ENCODE data around the gene PPP2R3C. TPM values are rescaled to one million over a fixed set of nuclear protein-coding genes. Genes with fewer than 3 reads are reported as not detected.

PPP2R3C gene
- total RNA-seq, 6 donors from 2014 or later = 14.6 to 26.2 (median 21.1) TPM

DNA sequence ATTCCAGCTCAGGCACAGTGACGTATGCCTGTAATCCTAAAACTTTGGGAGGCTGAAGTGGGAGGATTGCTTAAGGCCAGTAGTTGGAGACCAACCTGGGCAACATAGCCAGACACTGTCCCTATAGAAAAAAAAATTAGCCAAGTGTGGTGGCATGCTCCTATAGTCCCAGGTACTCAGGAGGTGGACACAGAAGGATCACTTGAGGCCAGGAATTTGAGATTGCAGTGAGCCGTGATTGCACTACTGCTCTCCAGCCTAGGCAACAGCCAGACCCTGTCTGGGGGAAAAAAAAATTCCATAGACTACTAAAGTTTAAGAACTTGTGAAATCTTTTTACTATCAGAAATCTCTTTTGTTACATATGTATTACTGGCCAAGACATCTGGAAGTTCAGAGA, 69.2 kb downstream of the PPP2R3C start:
- peak overlapping the region; percentile 50 to 98 (median 58) for H3K27ac ChIP-seq
- peaks cover 19 to 49% (median 34%) of the 10 kb centered on the region in 4 donors for H3K4me1 ChIP-seq
- no peaks in the 10 kb centered on the region for H3K27me3 ChIP-seq
- ATAC-seq (ENCODE audit: low FRiP score in 2 of 2) = peak in 1 of 2 donors; percentile 31
- TF ChIP-seq EP300 (IDR thresholded peaks at IDR 0.05) (no peak), POLR2AphosphoS5 (IDR thresholded peaks at IDR 0.05) (no peak), POLR2A (IDR thresholded peaks at IDR 0.05) (no peak)
- TF ChIP-seq, protein P1, sequence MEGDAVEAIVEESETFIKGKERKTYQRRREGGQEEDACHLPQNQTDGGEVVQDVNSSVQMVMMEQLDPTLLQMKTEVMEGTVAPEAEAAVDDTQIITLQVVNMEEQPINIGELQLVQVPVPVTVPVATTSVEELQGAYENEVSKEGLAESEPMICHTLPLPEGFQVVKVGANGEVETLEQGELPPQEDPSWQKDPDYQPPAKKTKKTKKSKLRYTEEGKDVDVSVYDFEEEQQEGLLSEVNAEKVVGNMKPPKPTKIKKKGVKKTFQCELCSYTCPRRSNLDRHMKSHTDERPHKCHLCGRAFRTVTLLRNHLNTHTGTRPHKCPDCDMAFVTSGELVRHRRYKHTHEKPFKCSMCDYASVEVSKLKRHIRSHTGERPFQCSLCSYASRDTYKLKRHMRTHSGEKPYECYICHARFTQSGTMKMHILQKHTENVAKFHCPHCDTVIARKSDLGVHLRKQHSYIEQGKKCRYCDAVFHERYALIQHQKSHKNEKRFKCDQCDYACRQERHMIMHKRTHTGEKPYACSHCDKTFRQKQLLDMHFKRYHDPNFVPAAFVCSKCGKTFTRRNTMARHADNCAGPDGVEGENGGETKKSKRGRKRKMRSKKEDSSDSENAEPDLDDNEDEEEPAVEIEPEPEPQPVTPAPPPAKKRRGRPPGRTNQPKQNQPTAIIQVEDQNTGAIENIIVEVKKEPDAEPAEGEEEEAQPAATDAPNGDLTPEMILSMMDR (IDR thresholded peaks at IDR 0.05) = no peak
- H3K9me3 ChIP-seq = no peaks in the 10 kb centered on the region
- 81 to 86% methylated on average over 2 of the region's 2 CpGs for WGBS, 2 donors
- H3K36me3 ChIP-seq = peaks cover 8 to 66% (median 29%) of the 10 kb centered on the region in 4 donors
- H3K4me3 ChIP-seq = no peak overlapping the region
- DNase-seq = peak in 1 of 2 donors; percentile 53

- peaks cover 23 to 54% (median 39%) of the 10 kb centered on the region in 4 donors for H3K4me1 ChIP-seq
- WGBS, 2 donors = 58 to 74% methylated on average over 1 of the region's 1 CpG
- DNase-seq (no peak), ATAC-seq (ENCODE audit: low FRiP score in 2 of 2) (peak; percentile 33 to 81)
- TF ChIP-seq POLR2A (IDR thresholded peaks at IDR 0.05) = no peak
- TF ChIP-seq EP300 (IDR thresholded peaks at IDR 0.05) = peak in 1 of 4 donors; percentile 87
- TF ChIP-seq, protein P1 (IDR thresholded peaks at IDR 0.05) = no peak
- H3K4me3 ChIP-seq = no peak overlapping the region
- H3K9me3 ChIP-seq = no peaks in the 10 kb centered on the region
- peak overlapping the region; percentile 50 to 98 (median 68) for H3K27ac ChIP-seq
- H3K36me3 ChIP-seq = peaks cover 8 to 58% (median 29%) of the 10 kb centered on the region in 4 donors
- no peaks in the 10 kb centered on the region for H3K27me3 ChIP-seq
Observed at GRCh38 chr14:35051796-35052195, 70.0 kb downstream of the PPP2R3C start.

- peak overlapping the region; percentile 50 to 98 (median 68) for H3K27ac ChIP-seq
- peaks cover 7 to 50% (median 26%) of the 10 kb centered on the region in 4 donors for H3K36me3 ChIP-seq
Observed at GRCh38 chr14:35050652-35051051, 71.1 kb downstream of the PPP2R3C start.

DNA sequence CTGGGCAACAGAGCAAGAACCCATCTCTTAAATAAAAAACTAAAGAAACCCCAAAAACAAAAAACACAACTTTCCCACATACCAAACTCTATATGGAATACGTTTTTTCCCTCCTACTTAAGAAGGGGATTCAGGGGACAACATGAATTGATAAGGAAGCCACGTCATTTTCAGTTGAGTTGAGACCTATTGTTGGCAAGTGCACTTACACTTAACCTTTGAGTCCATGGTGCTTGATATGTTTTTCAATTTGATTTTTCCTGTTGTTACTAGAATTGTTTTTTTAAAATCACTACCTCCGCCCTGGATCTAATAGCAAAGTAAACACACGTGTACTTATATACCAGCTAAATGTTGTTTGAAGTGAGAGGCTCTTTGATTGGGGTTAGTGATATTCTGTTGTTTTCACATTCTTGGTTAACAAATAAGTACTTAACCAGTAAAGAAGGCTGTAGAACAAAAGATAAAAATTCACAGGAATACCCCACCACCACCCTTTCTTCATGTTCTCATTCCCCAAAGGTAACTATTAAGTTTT, 73.7 kb downstream of the PPP2R3C start:
- Histone ChIP-seq H3K27ac (peak overlapping the region in 3 of 4 donors; percentile 21 to 98 (median 95)), H3K36me3 (peaks cover 0 to 25% (median 7%) of the 10 kb centered on the region in 4 donors), H3K9me3 (no peaks in the 10 kb centered on the region), H3K4me1 (peaks cover 28 to 57% (median 44%) of the 10 kb centered on the region in 4 donors), H3K27me3 (no peaks in the 10 kb centered on the region), H3K4me3 (peak overlapping the region in 3 of 4 donors; percentile 69 to 75 (median 71))
- ATAC-seq (ENCODE audit: low FRiP score in 2 of 2) = no peak
- TF ChIP-seq, protein P1 (IDR thresholded peaks at IDR 0.05) = no peak
- TF ChIP-seq POLR2AphosphoS5 (IDR thresholded peaks at IDR 0.05) = no peak
- no peak for TF ChIP-seq POLR2A (IDR thresholded peaks at IDR 0.05)
- peak in 1 of 4 donors; percentile 9 for TF ChIP-seq EP300 (IDR thresholded peaks at IDR 0.05)
- DNase-seq = no peak
- WGBS, 2 donors = 48 to 56% methylated on average over 4 of the region's 4 CpGs

More at GRCh38 chr14:35050652-35051051, 71.1 kb downstream of the PPP2R3C start:
- no peak overlapping the region for H3K4me3 ChIP-seq
- no peak for TF ChIP-seq POLR2AphosphoS5 (IDR thresholded peaks at IDR 0.05)
- TF ChIP-seq, protein P1 (IDR thresholded peaks at IDR 0.05) = no peak
- TF ChIP-seq POLR2A (IDR thresholded peaks at IDR 0.05) = no peak
- no peak for TF ChIP-seq EP300 (IDR thresholded peaks at IDR 0.05)
- ATAC-seq (ENCODE audit: low FRiP score in 2 of 2) (no peak), DNase-seq (no peak)
- H3K9me3 ChIP-seq = no peaks in the 10 kb centered on the region
- H3K27me3 ChIP-seq = no peaks in the 10 kb centered on the region
- WGBS, 2 donors = 7 to 11% methylated on average over 1 of the region's 1 CpG
- peaks cover 23 to 52% (median 39%) of the 10 kb centered on the region in 4 donors for H3K4me1 ChIP-seq

Data from upper lobe of left lung (tissue), 6 donors.